Measurements from ENCODE around the gene CGB7.

DNA sequence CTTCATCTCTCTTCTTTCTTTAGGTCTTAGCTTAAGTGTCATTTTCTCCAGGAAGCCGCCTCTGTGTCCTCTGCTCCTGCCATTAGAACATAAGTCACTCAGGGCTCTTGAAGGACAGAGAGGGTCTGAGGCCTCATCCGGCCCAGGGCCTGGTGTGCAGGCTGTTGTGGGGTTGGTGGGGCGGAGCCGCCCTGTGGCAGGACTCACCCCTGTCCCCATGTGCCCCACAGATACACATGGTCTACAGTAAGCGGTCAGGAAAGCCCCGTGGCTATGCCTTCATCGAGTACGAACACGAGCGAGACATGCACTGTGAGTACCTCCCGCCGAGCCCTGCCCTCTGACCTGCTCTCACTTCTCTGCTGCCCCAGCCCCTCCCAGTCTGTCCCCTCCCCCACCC lies 43.6 kb upstream of the CGB7 start:
- TF ChIP-seq POLR2A (IDR thresholded peaks at IDR 0.05) (no peak), EP300 (IDR thresholded peaks at IDR 0.05; ENCODE audit: low read depth) (no peak)
- TF ChIP-seq, protein P1, sequence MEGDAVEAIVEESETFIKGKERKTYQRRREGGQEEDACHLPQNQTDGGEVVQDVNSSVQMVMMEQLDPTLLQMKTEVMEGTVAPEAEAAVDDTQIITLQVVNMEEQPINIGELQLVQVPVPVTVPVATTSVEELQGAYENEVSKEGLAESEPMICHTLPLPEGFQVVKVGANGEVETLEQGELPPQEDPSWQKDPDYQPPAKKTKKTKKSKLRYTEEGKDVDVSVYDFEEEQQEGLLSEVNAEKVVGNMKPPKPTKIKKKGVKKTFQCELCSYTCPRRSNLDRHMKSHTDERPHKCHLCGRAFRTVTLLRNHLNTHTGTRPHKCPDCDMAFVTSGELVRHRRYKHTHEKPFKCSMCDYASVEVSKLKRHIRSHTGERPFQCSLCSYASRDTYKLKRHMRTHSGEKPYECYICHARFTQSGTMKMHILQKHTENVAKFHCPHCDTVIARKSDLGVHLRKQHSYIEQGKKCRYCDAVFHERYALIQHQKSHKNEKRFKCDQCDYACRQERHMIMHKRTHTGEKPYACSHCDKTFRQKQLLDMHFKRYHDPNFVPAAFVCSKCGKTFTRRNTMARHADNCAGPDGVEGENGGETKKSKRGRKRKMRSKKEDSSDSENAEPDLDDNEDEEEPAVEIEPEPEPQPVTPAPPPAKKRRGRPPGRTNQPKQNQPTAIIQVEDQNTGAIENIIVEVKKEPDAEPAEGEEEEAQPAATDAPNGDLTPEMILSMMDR (IDR thresholded peaks at IDR 0.05), result no peak

Measured in transverse colon (tissue), 3 donors.